Measurements from ENCODE around the gene DYNLRB2.

The DYNLRB2 gene

GRCh38 chr16:80599466-80599865, 58.7 kb downstream of the DYNLRB2 start:
- no peak for DNase-seq (ENCODE audit: low read depth)

All from fibroblast of the conjunctiva (primary cell).